HepG2 (cell line): ENCODE results near the gene MTO1. TPM values are rescaled to one million over a fixed set of nuclear protein-coding genes. Genes with fewer than 3 reads are reported as not detected.

Experiments
- BCL6 ChIP-seq: IDR thresholded peaks from 2 replicates; pipeline ENCODE4 v1.6.1; 2016; ENCODE audit warnings: missing genetic modification reagents, missing compliant biosample characterization
- FOSL2 ChIP-seq: sonication (generic); formaldehyde crosslinking; IDR thresholded peaks from 2 replicates; pipeline ENCODE4 v1.4.0; 2020; ENCODE audit warnings: missing genetic modification reagents
- KLF11 ChIP-seq: IDR thresholded peaks from 2 replicates; pipeline ENCODE4 v1.6.1; 2016; ENCODE audit warnings: missing compliant biosample characterization
- KMT2B ChIP-seq: IDR thresholded peaks from 2 replicates; pipeline ENCODE4 v1.6.1; 2016; ENCODE audit warnings: missing genetic modification reagents, missing compliant biosample characterization
- MED1 ChIP-seq: sonication (generic); formaldehyde crosslinking; IDR thresholded peaks from 2 replicates; pipeline ENCODE4 v1.4.0; 2020; ENCODE audit warnings: missing genetic modification reagents
- MZF1 ChIP-seq: sonication (generic); formaldehyde crosslinking; IDR thresholded peaks from 2 replicates; pipeline ENCODE4 v1.8.1; 2023; ENCODE audit warnings: mild to moderate bottlenecking, missing genetic modification reagents, borderline replicate concordance
- NFATC3 ChIP-seq: sonication (generic); formaldehyde crosslinking; IDR thresholded peaks from 2 replicates; pipeline ENCODE4 v1.5.1; 2020; ENCODE audit warnings: mild to moderate bottlenecking, missing genetic modification reagents
- PHF8 ChIP-seq: sonication (generic); formaldehyde crosslinking; IDR thresholded peaks from 2 replicates; pipeline ENCODE4 v1.5.0; 2020; ENCODE audit warnings: missing genetic modification reagents
- POGZ ChIP-seq: sonication (generic); formaldehyde crosslinking; IDR thresholded peaks from 2 replicates; pipeline ENCODE4 v1.4.0; 2020; ENCODE audit warnings: mild to moderate bottlenecking, missing genetic modification reagents
- POLR2G ChIP-seq: fragments of 200-400 bp; formaldehyde crosslinking; IDR thresholded peaks from 2 replicates; pipeline ENCODE4 v1.6.1; 2018; ENCODE audit warnings: mild to moderate bottlenecking, low read depth, low read length, moderate library complexity
- RBFOX2 ChIP-seq: fragments of 200-400 bp; formaldehyde crosslinking; IDR thresholded peaks from 2 replicates; pipeline ENCODE4 v1.6.1; 2017; ENCODE audit warnings: low read depth, mild to moderate bottlenecking, low read length
- SAP130 ChIP-seq: IDR thresholded peaks from 2 replicates; pipeline ENCODE4 v1.6.1; 2016; ENCODE audit warnings: low read depth
- SNRNP70 ChIP-seq: fragments of 200-400 bp; formaldehyde crosslinking; IDR thresholded peaks from 2 replicates; pipeline ENCODE4 v1.6.1; 2017; ENCODE audit warnings: mild to moderate bottlenecking, low read depth, low read length, moderate library complexity
- WIZ ChIP-seq: sonication (generic); formaldehyde crosslinking; IDR thresholded peaks from 2 replicates; pipeline ENCODE4 v1.5.1; 2020; ENCODE audit warnings: mild to moderate bottlenecking, missing genetic modification reagents
- ZFP36L2 ChIP-seq: sonication (generic); formaldehyde crosslinking; IDR thresholded peaks from 2 replicates; pipeline ENCODE4 v1.4.0; 2020; ENCODE audit warnings: missing genetic modification reagents
- ZNF556 ChIP-seq: sonication (generic); formaldehyde crosslinking; IDR thresholded peaks from 2 replicates; pipeline ENCODE4 v1.4.0; 2020; ENCODE audit warnings: mild to moderate bottlenecking, missing genetic modification reagents, borderline replicate concordance
- ZNF564 ChIP-seq: sonication (generic); formaldehyde crosslinking; IDR thresholded peaks from 2 replicates; pipeline ENCODE4 v1.8.1; 2023; ENCODE audit warnings: mild to moderate bottlenecking, missing genetic modification reagents
- ZNF713 ChIP-seq: sonication (generic); formaldehyde crosslinking; IDR thresholded peaks from 2 replicates; pipeline ENCODE4 v1.4.0; 2020; ENCODE audit warnings: mild to moderate bottlenecking, missing genetic modification reagents
- polyA plus RNA-seq, 8 experiments: library from polyadenylated mRNA; depleted of rRNA in 3 of 8; stranded (reverse) in 7 of 8; unstranded in 1 of 8; fragments of >200 nt; fragmentation: Illumina TruSeq in 4 of 8; extraction: Trizol in 4 of 8; gene quantifications; 2 replicates each; pipeline versions ENCODE4 v1.2.1 to v1.2.3, GENCODE V29; 2011 to 2016; ENCODE audit warnings: low read depth in 4 of 8, missing spikeins in 1 of 8, mixed read lengths in 1 of 8; ENCODE audit not compliant: insufficient read depth in 1 of 8
- total RNA-seq, 5 experiments: library from RNA; depleted of rRNA; stranded (reverse); fragments of >200 nt; fragmentation: Illumina TruSeq; extraction: Trizol; gene quantifications; 2 replicates each; pipeline ENCODE4 v1.2.3, GENCODE V29; 2016; ENCODE audit warnings: low read depth in 1 of 5
- TF ChIP-seq, protein P1 (sequence below): sonication (generic); formaldehyde crosslinking; IDR thresholded peaks from 2 replicates; pipeline ENCODE4 v1.5.0; 2020; ENCODE audit warnings: mild to moderate bottlenecking, missing genetic modification reagents, borderline replicate concordance
- TF ChIP-seq, protein P2 (sequence below): sonication (generic); formaldehyde crosslinking; IDR thresholded peaks from 2 replicates; pipeline ENCODE4 v1.5.0; 2020; ENCODE audit warnings: mild to moderate bottlenecking, missing genetic modification reagents
- TF ChIP-seq, protein P3 (sequence below): sonication (generic); formaldehyde crosslinking; conservative IDR thresholded peaks from 2 replicates; pipeline ENCODE4 v1.8.0; 2022; ENCODE audit warnings: missing genetic modification reagents
- TF ChIP-seq, protein P4 (sequence below): sonication (generic); formaldehyde crosslinking; IDR thresholded peaks from 2 replicates; pipeline ENCODE4 v1.4.0; 2020; ENCODE audit warnings: mild to moderate bottlenecking, missing genetic modification reagents

MTO1 gene
- total and polyA plus RNA-seq, 2 of the 13 experiments (the other 11 are each of a cell fraction or from before 2014, with no cell fraction given) = 21.1 to 45.3 TPM

DNA sequence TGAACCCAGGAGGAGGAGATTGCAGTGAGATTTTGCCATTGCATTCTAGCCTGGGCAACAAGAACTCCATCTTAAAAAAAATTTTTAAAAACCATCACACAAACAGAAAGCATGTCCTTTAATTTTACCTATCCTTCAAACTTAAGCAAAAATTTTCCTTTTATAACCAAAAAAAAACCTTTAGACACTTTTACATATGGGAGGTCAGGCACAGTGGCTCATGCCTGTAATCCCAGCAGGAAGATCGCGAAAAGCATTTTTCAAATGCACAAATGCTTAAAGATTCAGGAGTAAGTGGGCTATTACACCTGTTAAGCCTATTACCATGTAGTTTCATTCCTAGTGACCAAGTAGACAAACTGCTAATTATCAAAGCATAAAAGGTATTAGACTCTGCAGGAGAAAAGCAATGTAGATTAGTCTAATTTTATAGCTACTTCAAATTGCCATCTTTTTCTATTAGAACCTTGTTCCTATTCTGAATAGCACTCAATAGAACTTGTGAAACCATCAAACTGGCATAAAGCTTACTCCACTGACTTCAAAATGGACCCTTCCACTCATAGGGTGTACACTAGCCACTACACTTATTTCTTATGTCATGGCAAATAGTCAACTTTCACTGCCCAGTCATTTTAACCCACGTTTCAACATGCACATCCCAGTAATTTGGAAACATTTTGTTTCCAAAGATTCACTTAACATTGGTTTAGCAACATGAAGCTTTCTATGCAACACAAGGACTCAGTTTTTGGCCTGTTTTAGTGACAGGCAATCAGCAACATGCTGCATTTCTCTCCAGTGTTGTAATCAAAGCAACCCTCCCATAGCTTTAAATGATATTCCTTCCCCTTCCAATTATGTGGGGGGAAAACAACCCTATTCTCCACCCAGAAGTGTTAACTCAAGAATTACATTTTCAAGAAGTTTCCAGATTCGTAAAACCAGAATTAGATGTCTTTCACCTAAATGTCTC, 55.3 kb downstream of the MTO1 start (continued):
- TF ChIP-seq ZFP36L2 (CRISPR knock-in tag) = no peak
- TF ChIP-seq KLF11 (CRISPR knock-in tag) = no peak
- TF ChIP-seq FOSL2 (CRISPR knock-in tag) = no peak
- no peak for TF ChIP-seq KMT2B (CRISPR knock-in tag)
- TF ChIP-seq ZNF556 = no peak
- TF ChIP-seq ZNF564 (CRISPR knock-in tag) = no peak
- 0 out of 2 replicates have a peak, but pooled peaks have one; percentile 15 for TF ChIP-seq SNRNP70
- no peak for TF ChIP-seq WIZ
- TF ChIP-seq PHF8 (CRISPR knock-in tag) = no peak
- TF ChIP-seq, protein P1, sequence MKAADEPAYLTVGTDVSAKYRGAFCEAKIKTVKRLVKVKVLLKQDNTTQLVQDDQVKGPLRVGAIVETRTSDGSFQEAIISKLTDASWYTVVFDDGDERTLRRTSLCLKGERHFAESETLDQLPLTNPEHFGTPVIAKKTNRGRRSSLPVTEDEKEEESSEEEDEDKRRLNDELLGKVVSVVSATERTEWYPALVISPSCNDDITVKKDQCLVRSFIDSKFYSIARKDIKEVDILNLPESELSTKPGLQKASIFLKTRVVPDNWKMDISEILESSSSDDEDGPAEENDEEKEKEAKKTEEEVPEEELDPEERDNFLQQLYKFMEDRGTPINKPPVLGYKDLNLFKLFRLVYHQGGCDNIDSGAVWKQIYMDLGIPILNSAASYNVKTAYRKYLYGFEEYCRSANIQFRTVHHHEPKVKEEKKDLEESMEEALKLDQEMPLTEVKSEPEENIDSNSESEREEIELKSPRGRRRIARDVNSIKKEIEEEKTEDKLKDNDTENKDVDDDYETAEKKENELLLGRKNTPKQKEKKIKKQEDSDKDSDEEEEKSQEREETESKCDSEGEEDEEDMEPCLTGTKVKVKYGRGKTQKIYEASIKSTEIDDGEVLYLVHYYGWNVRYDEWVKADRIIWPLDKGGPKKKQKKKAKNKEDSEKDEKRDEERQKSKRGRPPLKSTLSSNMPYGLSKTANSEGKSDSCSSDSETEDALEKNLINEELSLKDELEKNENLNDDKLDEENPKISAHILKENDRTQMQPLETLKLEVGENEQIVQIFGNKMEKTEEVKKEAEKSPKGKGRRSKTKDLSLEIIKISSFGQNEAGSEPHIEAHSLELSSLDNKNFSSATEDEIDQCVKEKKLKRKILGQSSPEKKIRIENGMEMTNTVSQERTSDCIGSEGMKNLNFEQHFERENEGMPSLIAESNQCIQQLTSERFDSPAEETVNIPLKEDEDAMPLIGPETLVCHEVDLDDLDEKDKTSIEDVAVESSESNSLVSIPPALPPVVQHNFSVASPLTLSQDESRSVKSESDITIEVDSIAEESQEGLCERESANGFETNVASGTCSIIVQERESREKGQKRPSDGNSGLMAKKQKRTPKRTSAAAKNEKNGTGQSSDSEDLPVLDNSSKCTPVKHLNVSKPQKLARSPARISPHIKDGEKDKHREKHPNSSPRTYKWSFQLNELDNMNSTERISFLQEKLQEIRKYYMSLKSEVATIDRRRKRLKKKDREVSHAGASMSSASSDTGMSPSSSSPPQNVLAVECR (CRISPR knock-in tag) = no peak
- TF ChIP-seq POGZ = no peak
- TF ChIP-seq BCL6 (CRISPR knock-in tag) = no peak
- no peak for TF ChIP-seq NFATC3 (CRISPR knock-in tag)
- TF ChIP-seq, protein P2, sequence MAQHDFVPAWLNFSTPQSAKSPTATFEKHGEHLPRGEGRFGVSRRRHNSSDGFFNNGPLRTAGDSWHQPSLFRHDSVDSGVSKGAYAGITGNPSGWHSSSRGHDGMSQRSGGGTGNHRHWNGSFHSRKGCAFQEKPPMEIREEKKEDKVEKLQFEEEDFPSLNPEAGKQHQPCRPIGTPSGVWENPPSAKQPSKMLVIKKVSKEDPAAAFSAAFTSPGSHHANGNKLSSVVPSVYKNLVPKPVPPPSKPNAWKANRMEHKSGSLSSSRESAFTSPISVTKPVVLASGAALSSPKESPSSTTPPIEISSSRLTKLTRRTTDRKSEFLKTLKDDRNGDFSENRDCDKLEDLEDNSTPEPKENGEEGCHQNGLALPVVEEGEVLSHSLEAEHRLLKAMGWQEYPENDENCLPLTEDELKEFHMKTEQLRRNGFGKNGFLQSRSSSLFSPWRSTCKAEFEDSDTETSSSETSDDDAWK (CRISPR knock-in tag) = no peak
- TF ChIP-seq MED1 (CRISPR knock-in tag) = no peak
- no peak for TF ChIP-seq MZF1 (CRISPR knock-in tag)
- TF ChIP-seq, protein P3, sequence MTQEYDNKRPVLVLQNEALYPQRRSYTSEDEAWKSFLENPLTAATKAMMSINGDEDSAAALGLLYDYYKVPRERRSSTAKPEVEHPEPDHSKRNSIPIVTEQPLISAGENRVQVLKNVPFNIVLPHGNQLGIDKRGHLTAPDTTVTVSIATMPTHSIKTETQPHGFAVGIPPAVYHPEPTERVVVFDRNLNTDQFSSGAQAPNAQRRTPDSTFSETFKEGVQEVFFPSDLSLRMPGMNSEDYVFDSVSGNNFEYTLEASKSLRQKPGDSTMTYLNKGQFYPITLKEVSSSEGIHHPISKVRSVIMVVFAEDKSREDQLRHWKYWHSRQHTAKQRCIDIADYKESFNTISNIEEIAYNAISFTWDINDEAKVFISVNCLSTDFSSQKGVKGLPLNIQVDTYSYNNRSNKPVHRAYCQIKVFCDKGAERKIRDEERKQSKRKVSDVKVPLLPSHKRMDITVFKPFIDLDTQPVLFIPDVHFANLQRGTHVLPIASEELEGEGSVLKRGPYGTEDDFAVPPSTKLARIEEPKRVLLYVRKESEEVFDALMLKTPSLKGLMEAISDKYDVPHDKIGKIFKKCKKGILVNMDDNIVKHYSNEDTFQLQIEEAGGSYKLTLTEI (CRISPR knock-in tag) = no peak
- TF ChIP-seq, protein P4, sequence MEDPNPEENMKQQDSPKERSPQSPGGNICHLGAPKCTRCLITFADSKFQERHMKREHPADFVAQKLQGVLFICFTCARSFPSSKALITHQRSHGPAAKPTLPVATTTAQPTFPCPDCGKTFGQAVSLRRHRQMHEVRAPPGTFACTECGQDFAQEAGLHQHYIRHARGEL (CRISPR knock-in tag) = no peak
- TF ChIP-seq SAP130 (CRISPR knock-in tag) = 0 out of 2 replicates have a peak, but pooled peaks have one; percentile 15
- TF ChIP-seq POLR2G = peak; percentile 74
- no peak for TF ChIP-seq ZNF713
- TF ChIP-seq RBFOX2 = peak; percentile 87
